Upper lobe of left lung (tissue), 6 donors: ENCODE data around the gene AGAP3. TPM values are rescaled to one million over a fixed set of nuclear protein-coding genes. Genes with fewer than 3 reads are reported as not detected.

Experiments
- ATAC-seq, 2 donors: fragments of 200-7000 bp; cut with Tn5 transposase; one replicate each; pipeline ENCODE4 v1.9.1; 2022; ENCODE audit warnings: mild to moderate bottlenecking in 2 of 2, moderate library complexity in 2 of 2; ENCODE audit not compliant: low FRiP score in 2 of 2
- DNase-seq, 2 donors: peaks; one replicate each; pipeline ENCODE4 v3.0.0-alpha.2; 2019 to 2020
- H3K27ac ChIP-seq, 4 donors: fragments of 200-600 bp; sonication (generic); one replicate each; pipeline ENCODE4 v1.5.1; 2016 to 2019
- H3K27me3 ChIP-seq, 4 donors: fragments of 200-600 bp; sonication (generic); one replicate each; pipeline ENCODE4 v1.5.1; 2017 to 2019
- H3K36me3 ChIP-seq, 4 donors: fragments of 200-600 bp; sonication (generic); one replicate each; pipeline ENCODE4 v1.5.1; 2016 to 2019
- H3K4me1 ChIP-seq, 4 donors: fragments of 200-600 bp; sonication (generic); one replicate each; pipeline ENCODE4 v1.5.1; 2018 to 2019
- H3K4me3 ChIP-seq, 4 donors: fragments of 200-600 bp; sonication (generic); one replicate each; pipeline ENCODE4 v1.5.1; 2017 to 2019; ENCODE audit warnings: mild to moderate bottlenecking in 2 of 4, moderate library complexity in 1 of 4
- H3K9me3 ChIP-seq, 4 donors: fragments of 200-600 bp; sonication (generic); one replicate each; pipeline ENCODE4 v1.5.1; 2018 to 2019
- CTCF ChIP-seq, 6 experiments: fragments of 450-650 bp in 4 of 6; fragments of 200-600 bp in 2 of 6; sonication (generic) in 2 of 6; IDR thresholded peaks; one replicate each; pipeline ENCODE4 v1.5.1; 2016 to 2019; ENCODE audit warnings: antibody characterized with exemption in 6 of 6
- EP300 ChIP-seq, 4 donors: sonication (generic); formaldehyde crosslinking; IDR thresholded peaks; one replicate each; pipeline ENCODE4 v1.5.1; 2017; ENCODE audit warnings: antibody characterized with exemption in 4 of 4, control low read depth in 2 of 4
- POLR2A ChIP-seq, 4 donors: fragments of 450-650 bp; IDR thresholded peaks; one replicate each; pipeline ENCODE4 v1.5.1; 2016 to 2017; ENCODE audit warnings: antibody characterized with exemption in 4 of 4, mild to moderate bottlenecking in 2 of 4
- POLR2AphosphoS5 ChIP-seq, 2 donors: sonication (generic); formaldehyde crosslinking; IDR thresholded peaks; one replicate each; pipeline ENCODE4 v1.5.1; 2017; ENCODE audit warnings: antibody characterized with exemption in 2 of 2
- WGBS, 2 donors: methylation state at CpG; one replicate each; pipeline ENCODE4 v1.1.5; 2017 to 2018; 5-methylcytosine and 5-hydroxymethylcytosine counted together
- total RNA-seq, 6 donors: library from RNA; depleted of rRNA in 4 of 6; stranded (reverse); fragments of >200 nt in 4 of 6; gene quantifications; one replicate each; pipeline versions ENCODE4 v1.1.0 to v1.2.1, GENCODE V29; 2016 to 2021
- donor health status: DM: no; HTN: no; CAD: no; lungs with moderate emphysema.
- donor health status: DM: no; HTN: yes; CAD: no; lungs with severe emphysema.

The AGAP3 gene
- total RNA-seq, 6 donors from 2014 or later = 122 to 350 (median 182) TPM

GRCh38 chr7:151157645-151158329 lies 71.5 kb downstream of the AGAP3 start:
- no peak for ATAC-seq
- H3K27me3 ChIP-seq = peaks cover 0 to under 1% (median 0%) of the 10 kb centered on the region in 4 donors
- TF ChIP-seq POLR2A (IDR thresholded peaks at IDR 0.05) = no peak
- no peak for TF ChIP-seq EP300 (IDR thresholded peaks at IDR 0.05)
- TF ChIP-seq POLR2AphosphoS5 (IDR thresholded peaks at IDR 0.05) = no peak
- no peak for TF ChIP-seq CTCF (IDR thresholded peaks at IDR 0.05)
- H3K4me3 ChIP-seq = no peak overlapping the region
- no peak overlapping the region for H3K27ac ChIP-seq
- no peaks in the 10 kb centered on the region for H3K9me3 ChIP-seq
- no peak for DNase-seq
- H3K4me1 ChIP-seq = no peaks in the 10 kb centered on the region
- 70 to 71% methylated on average over 7 of the region's 7 CpGs for WGBS, 2 donors
- no peaks in the 10 kb centered on the region for H3K36me3 ChIP-seq

- peaks cover 0 to 20% (median 9%) of the 10 kb centered on the region in 4 donors for H3K27me3 ChIP-seq
- ATAC-seq (no peak), DNase-seq (no peak)
- WGBS, 2 donors = 70 to 96% methylated on average over 1 of the region's 1 CpG
- H3K27ac ChIP-seq = no peak overlapping the region
- no peaks in the 10 kb centered on the region for H3K9me3 ChIP-seq
- peaks cover 2 to 3% (median 3%) of the 10 kb centered on the region in 4 donors for H3K4me1 ChIP-seq
- TF ChIP-seq EP300 (IDR thresholded peaks at IDR 0.05) = no peak
- no peak for TF ChIP-seq POLR2A (IDR thresholded peaks at IDR 0.05)
- TF ChIP-seq CTCF (IDR thresholded peaks at IDR 0.05) = no peak
- TF ChIP-seq POLR2AphosphoS5 (IDR thresholded peaks at IDR 0.05) = no peak
- H3K36me3 ChIP-seq = no peaks in the 10 kb centered on the region
- no peak overlapping the region for H3K4me3 ChIP-seq
These were observed 75.5 kb downstream of the AGAP3 start for GRCh38 chr7:151161757-151162156.

- H3K4me1 ChIP-seq = peaks cover 16 to 21% (median 19%) of the 10 kb centered on the region in 4 donors
- 11 to 34% methylated on average over 8 to 29 of the region's 31 CpGs for WGBS, 2 donors
- H3K27me3 ChIP-seq = peaks cover 0 to 43% (median 29%) of the 10 kb centered on the region in 4 donors
- no peaks in the 10 kb centered on the region for H3K9me3 ChIP-seq
- peak in 1 of 2 donors; percentile 3 for ATAC-seq
- H3K27ac ChIP-seq = no peak overlapping the region
- no peaks in the 10 kb centered on the region for H3K36me3 ChIP-seq
- H3K4me3 ChIP-seq = peak overlapping the region in 3 of 4 donors; percentile 34 to 54 (median 49)
- TF ChIP-seq CTCF (IDR thresholded peaks at IDR 0.05) (no peak), POLR2AphosphoS5 (IDR thresholded peaks at IDR 0.05) (no peak), POLR2A (IDR thresholded peaks at IDR 0.05) (no peak), EP300 (IDR thresholded peaks at IDR 0.05) (no peak)
- no peak for DNase-seq
These were observed 80.4 kb downstream of the AGAP3 start for GRCh38 chr7:151166629-151167196.

- ATAC-seq (peak in 1 of 2 donors; percentile 71), DNase-seq (peak in 1 of 2 donors; percentile 90)
- 2% methylated on average over 58 of the region's 101 CpGs; no CpG with 5 or more reads in 1 of the 2 donors for WGBS, 2 donors
- TF ChIP-seq EP300 (IDR thresholded peaks at IDR 0.05) = no peak
- TF ChIP-seq CTCF (IDR thresholded peaks at IDR 0.05) = peak in 2 of 6 experiments; percentile 53 to 55
- no peak for TF ChIP-seq POLR2A (IDR thresholded peaks at IDR 0.05)
- no peak for TF ChIP-seq POLR2AphosphoS5 (IDR thresholded peaks at IDR 0.05)
- H3K36me3 ChIP-seq = no peaks in the 10 kb centered on the region
- H3K27me3 ChIP-seq = peaks cover 0 to 43% (median 29%) of the 10 kb centered on the region in 4 donors
- no peaks in the 10 kb centered on the region for H3K9me3 ChIP-seq
- H3K4me1 ChIP-seq = peaks cover 16 to 21% (median 19%) of the 10 kb centered on the region in 4 donors
- peak within 1 kb of the TSS; percentile 16 to 54 (median 42) for H3K4me3 ChIP-seq
- no peak within 1 kb of the TSS for H3K27ac ChIP-seq
These were observed 81.1 kb downstream of the AGAP3 start, which contains the start of gene GBX1 for GRCh38 chr7:151167197-151167961. GBX1 (minus strand) TSS chr7:151167694; CDS start chr7:151167548, 146 bp downstream.
